ENCODE measurements around the gene UBXN10.
A peak's percentile ranks its signal among the peaks of the same experiment; 100 is the strongest.

UBXN10 gene

GRCh38 chr1:20185834-20186782, at the start of gene UBXN10, which contains the start of gene PLA2G2C:
TSS of gene UBXN10 (plus strand) at chr1:20186096. CDS start at chr1:20190562, 4,466 bp downstream.
TSS of gene PLA2G2C (minus strand) at chr1:20186518. CDS start at chr1:20177363, 9,155 bp downstream.
- peak; percentile 88 for DNase-seq

- DNase-seq = no peak
Measured at GRCh38 chr1:20136249-20136648, 49.6 kb upstream of the UBXN10 start.

- no peak for DNase-seq
Measured at GRCh38 chr1:20137055-20137454, 48.8 kb upstream of the UBXN10 start.

- no peak for DNase-seq
Measured at GRCh38 chr1:20137604-20138003, 48.3 kb upstream of the UBXN10 start.

- DNase-seq = no peak
Measured at GRCh38 chr1:20138346-20138745, 47.5 kb upstream of the UBXN10 start.

- DNase-seq = no peak
Measured at GRCh38 chr1:20138961-20139550, 46.8 kb upstream of the UBXN10 start, which contains the start of gene PLA2G2F. TSS of gene PLA2G2F (plus strand) at chr1:20139323. CDS start at chr1:20139428, 105 bp downstream.

GRCh38 chr1:20139776-20140612, 45.9 kb upstream of the UBXN10 start:
- no peak for DNase-seq

- DNase-seq = no peak
Measured at GRCh38 chr1:20141001-20141400, 44.9 kb upstream of the UBXN10 start.

GRCh38 chr1:20141466-20141865, 44.4 kb upstream of the UBXN10 start:
- DNase-seq = no peak

- no peak for DNase-seq
Measured at GRCh38 chr1:20142001-20142710, 43.7 kb upstream of the UBXN10 start.

- DNase-seq = no peak
Measured at GRCh38 chr1:20143318-20143717, 42.6 kb upstream of the UBXN10 start.

- DNase-seq = no peak
Measured at GRCh38 chr1:20143734-20144565, 41.9 kb upstream of the UBXN10 start.

- DNase-seq = no peak
Measured at GRCh38 chr1:20147846-20148570, 37.9 kb upstream of the UBXN10 start.

GRCh38 chr1:20148571-20149500, 37.1 kb upstream of the UBXN10 start:
- DNase-seq = no peak

- DNase-seq = no peak
Measured at GRCh38 chr1:20149601-20150325, 36.1 kb upstream of the UBXN10 start.

- DNase-seq = no peak
Measured at GRCh38 chr1:20150326-20150705, 35.6 kb upstream of the UBXN10 start.

GRCh38 chr1:20150969-20151368, 34.9 kb upstream of the UBXN10 start:
- no peak for DNase-seq

- DNase-seq = peak; percentile 86
Measured at GRCh38 chr1:20151906-20152598, 33.8 kb upstream of the UBXN10 start.

All from activated CD4-positive, alpha-beta T cell treated with anti-CD3 and anti-CD28 coated beads, Interleukin-10, Interleukin-2, amounts not matched to agents 100 ng/mL and 50 ng/mL, durations not matched to agents 16 hours and 8 hours (primary cell).